Trophoblast cell (in vitro differentiated cells and primary cell): ENCODE results near the gene AGBL4. TPM values are rescaled to one million over a fixed set of nuclear protein-coding genes. Genes with fewer than 3 reads are reported as not detected.

ENCODE experiments used
- DNase-seq, 2 donors: peaks; one replicate each; pipeline ENCODE4 v3.0.0-alpha.2; 2016
- H2AFZ ChIP-seq: 2 replicates; pipeline ENCODE4 v1.6.1; 2013; ENCODE audit warnings: low read length, moderate library complexity, mild to moderate bottlenecking; ENCODE audit not compliant: insufficient read depth, poor library complexity
- H2AK5ac ChIP-seq: 2 replicates; pipeline ENCODE4 v1.6.1; 2013; ENCODE audit warnings: mild to moderate bottlenecking, low read length
- H2BK120ac ChIP-seq: 2 replicates; pipeline ENCODE4 v1.6.1; 2013; ENCODE audit warnings: low read length, mild to moderate bottlenecking, moderate library complexity; ENCODE audit not compliant: insufficient read depth, poor library complexity
- H2BK12ac ChIP-seq: 2 replicates; pipeline ENCODE4 v1.6.1; 2013; ENCODE audit warnings: mild to moderate bottlenecking, low read length, moderate library complexity
- H2BK5ac ChIP-seq: 2 replicates; pipeline ENCODE4 v1.6.1; 2013; ENCODE audit warnings: low read length, low read depth, moderate library complexity, mild to moderate bottlenecking; ENCODE audit not compliant: poor library complexity
- H3K14ac ChIP-seq: 2 replicates; pipeline ENCODE4 v1.6.1; 2013; ENCODE audit warnings: mild to moderate bottlenecking, low read length
- H3K18ac ChIP-seq: 2 replicates; pipeline ENCODE4 v1.6.1; 2013; ENCODE audit warnings: mild to moderate bottlenecking, low read length
- H3K23ac ChIP-seq: 2 replicates; pipeline ENCODE4 v1.6.1; 2013; ENCODE audit warnings: low read length
- H3K27ac ChIP-seq: 2 replicates; pipeline ENCODE4 v1.5.1; 2013; ENCODE audit warnings: low read depth, mild to moderate bottlenecking, inconsistent platforms, low read length, moderate library complexity
- H3K27me3 ChIP-seq: 2 replicates; pipeline ENCODE4 v1.6.1; 2013; ENCODE audit warnings: inconsistent platforms, mild to moderate bottlenecking, low read length, moderate library complexity; ENCODE audit not compliant: insufficient read depth
- H3K36me3 ChIP-seq, 2 experiments: 1 replicate in 1 of 2; 2 replicates in 1 of 2; pipeline ENCODE4 v1.6.1; 2013; ENCODE audit warnings: low read length in 2 of 2, mild to moderate bottlenecking in 2 of 2, moderate library complexity in 1 of 2; ENCODE audit not compliant: insufficient read depth in 2 of 2, control insufficient read depth in 1 of 2
- H3K4ac ChIP-seq: 2 replicates; pipeline ENCODE4 v1.6.1; 2013; ENCODE audit warnings: low read depth, mild to moderate bottlenecking, low read length, moderate library complexity
- H3K4me1 ChIP-seq, 2 experiments: 1 replicate in 1 of 2; 2 replicates in 1 of 2; pipeline ENCODE4 v1.6.1; 2013; ENCODE audit warnings: low read length in 2 of 2, mild to moderate bottlenecking in 2 of 2, moderate library complexity in 1 of 2; ENCODE audit not compliant: insufficient read depth in 2 of 2, control insufficient read depth in 1 of 2
- H3K4me2 ChIP-seq: 2 replicates; pipeline ENCODE4 v1.6.1; 2013; ENCODE audit warnings: inconsistent platforms, mild to moderate bottlenecking, low read length, moderate library complexity
- H3K4me3 ChIP-seq: 2 replicates; pipeline ENCODE4 v1.5.1; 2013; ENCODE audit warnings: mild to moderate bottlenecking, low read depth, low read length, inconsistent platforms
- H3K79me1 ChIP-seq: one replicate; pipeline ENCODE4 v1.6.1; 2013; ENCODE audit warnings: low read length
- H3K79me2 ChIP-seq: 2 replicates; pipeline ENCODE4 v1.6.1; 2013; ENCODE audit warnings: low read length, mild to moderate bottlenecking; ENCODE audit not compliant: control insufficient read depth, insufficient read depth, poor library complexity
- H3K9ac ChIP-seq: 2 replicates; pipeline ENCODE4 v1.6.1; 2013; ENCODE audit warnings: mild to moderate bottlenecking, low read length
- H3K9me3 ChIP-seq: 2 replicates; pipeline ENCODE4 v1.6.1; 2013; ENCODE audit warnings: low read depth, mild to moderate bottlenecking, control low read depth, inconsistent platforms, low read length; ENCODE audit not compliant: insufficient read depth
- H4K12ac ChIP-seq: 2 replicates; pipeline ENCODE4 v1.6.1; 2013; ENCODE audit warnings: low read depth, mild to moderate bottlenecking, low read length, moderate library complexity
- H4K8ac ChIP-seq: 2 replicates; pipeline ENCODE4 v1.6.1; 2013; ENCODE audit warnings: low read depth, mild to moderate bottlenecking, low read length, moderate library complexity
- H4K91ac ChIP-seq: one replicate; pipeline ENCODE4 v1.6.1; 2013; ENCODE audit warnings: low read depth, mild to moderate bottlenecking, low read length, moderate library complexity
- WGBS: extraction: QIAGEN DNeasy Blood & Tissue Kit; methylation state at CpG from one replicate; pipeline ENCODE4 v1.1.7; 2013; ENCODE audit warnings: missing lambda C conversion rate; ENCODE audit not compliant: insufficient read length, insufficient coverage; ENCODE audit errors: extremely low coverage; 5-methylcytosine and 5-hydroxymethylcytosine counted together
- polyA plus RNA-seq: library from polyadenylated mRNA; stranded (reverse); fragments of 200-250 nt; gene quantifications from 2 replicates; pipeline ENCODE4 v1.2.3, GENCODE V29; 2013

Gene AGBL4
- polyA plus RNA-seq, result 0.07 and 0.08 TPM in 2 replicates

DNA sequence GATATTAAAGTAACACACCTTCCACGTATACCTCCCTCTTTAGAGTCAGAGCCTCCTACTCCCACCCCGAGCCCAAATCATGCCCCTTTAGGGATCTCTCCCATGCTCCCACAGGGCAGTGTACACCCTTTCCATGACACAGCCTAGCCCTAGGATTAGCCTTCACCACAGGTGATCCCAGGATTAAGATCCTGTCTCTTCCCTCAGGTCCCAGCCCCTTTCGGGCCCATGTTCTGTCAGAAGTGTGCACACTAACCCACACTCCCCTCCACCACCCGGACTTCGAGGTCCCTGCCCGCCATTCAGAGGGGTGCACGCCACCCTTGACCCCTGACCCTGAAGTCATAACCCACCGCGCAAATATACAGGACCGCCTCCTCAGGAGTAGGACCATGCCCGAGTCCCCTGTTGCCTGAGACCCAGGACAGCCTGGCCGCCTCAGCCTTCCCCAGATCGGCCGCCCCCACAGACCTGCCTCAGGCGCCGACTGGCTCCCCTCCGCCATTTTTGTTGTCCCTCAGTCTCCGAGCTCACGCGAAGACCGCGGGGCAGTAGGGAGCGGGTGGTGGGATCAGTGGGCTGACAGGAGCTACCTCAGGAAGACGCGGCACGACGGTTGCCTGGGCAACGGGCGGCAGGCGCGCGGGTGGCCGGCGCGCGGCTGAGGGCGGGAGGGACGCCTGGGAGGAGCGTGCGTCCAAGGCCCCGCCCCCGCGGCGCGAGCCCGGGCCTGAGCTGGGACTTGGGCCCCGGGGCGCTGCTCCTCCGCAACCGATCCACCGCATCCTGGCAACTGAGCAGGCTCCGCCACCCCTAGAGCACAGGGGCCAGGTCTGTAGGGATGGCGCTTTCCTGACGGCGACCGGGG lies at the start of gene AGBL4:
Gene AGBL4, minus strand, starts transcription at position 663 of the 868 bp plus-strand sequence.
- H3K23ac ChIP-seq, result no peak within 1 kb of the TSS
- H4K8ac ChIP-seq, result peak within 1 kb of the TSS; percentile 41
- H3K9me3 ChIP-seq, result peaks cover 4% of the 10 kb centered on the region
- peaks cover 4 to 7% of the 10 kb centered on the region in 2 experiments for H3K4me1 ChIP-seq
- no peak within 1 kb of the TSS for H3K27ac ChIP-seq
- WGBS, result no CpG with 5 or more reads among the region's 56 CpGs
- no peaks in the 10 kb centered on the region for H3K79me1 ChIP-seq
- H2AK5ac ChIP-seq, result no peak within 1 kb of the TSS
- no peak within 1 kb of the TSS for H2BK5ac ChIP-seq
- no peak within 1 kb of the TSS for H2BK12ac ChIP-seq
- no peak within 1 kb of the TSS for H4K91ac ChIP-seq
- H3K4me2 ChIP-seq, result peak within 1 kb of the TSS; percentile 65
- H3K9ac ChIP-seq, result no peak within 1 kb of the TSS
- no peak within 1 kb of the TSS for H3K4ac ChIP-seq
- H3K14ac ChIP-seq, result no peak within 1 kb of the TSS
- peak within 1 kb of the TSS; percentile 41 for H3K4me3 ChIP-seq
- DNase-seq, result peak; percentile 33 to 59
- no peak within 1 kb of the TSS for H4K12ac ChIP-seq
- no peaks in the 10 kb centered on the region for H3K27me3 ChIP-seq
- no peak within 1 kb of the TSS for H3K18ac ChIP-seq
- H3K36me3 ChIP-seq, result no peaks in the 10 kb centered on the region
- peak within 1 kb of the TSS; percentile 20 for H2AFZ ChIP-seq
- no peaks in the 10 kb centered on the region for H3K79me2 ChIP-seq
- no peak within 1 kb of the TSS for H2BK120ac ChIP-seq

DNA sequence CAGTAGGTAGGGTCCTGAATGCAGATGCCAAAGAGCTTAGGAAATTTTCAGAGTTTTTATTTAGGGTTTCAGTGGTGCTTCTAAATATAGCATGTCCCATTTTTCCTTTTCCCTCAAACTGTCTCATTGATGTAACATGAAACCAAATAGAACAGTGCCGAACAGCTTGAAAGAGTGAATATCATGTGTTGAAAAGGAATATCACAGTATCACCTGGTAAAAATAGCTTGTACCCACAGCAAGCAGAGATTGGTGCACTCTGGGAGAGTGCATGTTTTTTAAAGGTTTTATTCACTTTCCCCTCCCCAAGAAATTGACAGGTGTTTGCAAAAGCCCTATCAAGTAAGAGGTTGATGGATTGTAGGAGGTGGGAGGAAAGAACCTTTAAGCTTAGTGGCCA lies 43.1 kb upstream of the AGBL4 start:
- H3K4ac ChIP-seq, result no peak overlapping the region
- H3K79me1 ChIP-seq, result no peaks in the 10 kb centered on the region
- no peak overlapping the region for H3K9ac ChIP-seq
- no peak overlapping the region for H2AK5ac ChIP-seq
- H4K12ac ChIP-seq, result no peak overlapping the region
- WGBS, result no CpG with 5 or more reads among the region's 1 CpG
- H2AFZ ChIP-seq, result no peak overlapping the region
- no peaks in the 10 kb centered on the region for H3K4me1 ChIP-seq
- H2BK120ac ChIP-seq, result no peak overlapping the region
- H3K14ac ChIP-seq, result no peak overlapping the region
- no peak overlapping the region for H3K4me3 ChIP-seq
- H4K91ac ChIP-seq, result no peak overlapping the region
- H3K79me2 ChIP-seq, result no peaks in the 10 kb centered on the region
- peaks cover 1% of the 10 kb centered on the region for H3K9me3 ChIP-seq
- H3K36me3 ChIP-seq, result no peaks in the 10 kb centered on the region
- no peak overlapping the region for H4K8ac ChIP-seq
- H3K23ac ChIP-seq, result no peak overlapping the region
- H2BK5ac ChIP-seq, result no peak overlapping the region
- DNase-seq, result no peak
- no peak overlapping the region for H2BK12ac ChIP-seq
- no peaks in the 10 kb centered on the region for H3K27me3 ChIP-seq
- H3K4me2 ChIP-seq, result no peak overlapping the region
- H3K27ac ChIP-seq, result no peak overlapping the region
- no peak overlapping the region for H3K18ac ChIP-seq

DNA sequence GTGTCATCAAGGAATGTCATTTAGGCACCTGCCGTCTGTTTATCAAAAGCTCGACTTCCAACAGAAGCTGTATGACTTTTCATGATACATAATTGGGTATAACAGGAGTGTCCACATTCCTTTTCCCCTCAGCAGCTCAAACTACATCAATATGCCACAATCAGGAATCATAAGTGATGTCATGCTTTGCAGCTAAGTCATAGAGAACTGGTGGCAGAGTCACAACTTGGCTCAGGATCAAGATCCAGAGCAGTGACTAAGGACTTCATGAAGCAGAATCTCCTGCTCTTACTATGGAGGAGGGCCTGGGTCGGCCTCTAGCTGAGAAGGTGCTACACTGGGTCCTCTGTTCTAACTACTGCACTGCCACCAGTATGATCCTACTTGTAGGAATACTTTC lies 36.5 kb upstream of the AGBL4 start:
- Histone ChIP-seq H3K27me3 (no peaks in the 10 kb centered on the region), H3K4me1 (no peaks in the 10 kb centered on the region), H3K79me2 (no peaks in the 10 kb centered on the region), H3K18ac (no peak overlapping the region), H3K23ac (no peak overlapping the region), H3K79me1 (no peaks in the 10 kb centered on the region), H2AFZ (no peak overlapping the region), H3K4me2 (no peak overlapping the region), H3K36me3 (no peaks in the 10 kb centered on the region), H2BK120ac (no peak overlapping the region), H3K14ac (no peak overlapping the region), H3K9ac (no peak overlapping the region), H3K4me3 (no peak overlapping the region), H3K9me3 (no peaks in the 10 kb centered on the region), H4K12ac (no peak overlapping the region), H3K27ac (no peak overlapping the region), H2BK5ac (no peak overlapping the region), H4K8ac (no peak overlapping the region), H3K4ac (no peak overlapping the region), H2BK12ac (no peak overlapping the region), H4K91ac (no peak overlapping the region), H2AK5ac (no peak overlapping the region)
- WGBS, result no CpG with 5 or more reads among the region's 3 CpGs
- peak; percentile 25 to 29 for DNase-seq

DNA sequence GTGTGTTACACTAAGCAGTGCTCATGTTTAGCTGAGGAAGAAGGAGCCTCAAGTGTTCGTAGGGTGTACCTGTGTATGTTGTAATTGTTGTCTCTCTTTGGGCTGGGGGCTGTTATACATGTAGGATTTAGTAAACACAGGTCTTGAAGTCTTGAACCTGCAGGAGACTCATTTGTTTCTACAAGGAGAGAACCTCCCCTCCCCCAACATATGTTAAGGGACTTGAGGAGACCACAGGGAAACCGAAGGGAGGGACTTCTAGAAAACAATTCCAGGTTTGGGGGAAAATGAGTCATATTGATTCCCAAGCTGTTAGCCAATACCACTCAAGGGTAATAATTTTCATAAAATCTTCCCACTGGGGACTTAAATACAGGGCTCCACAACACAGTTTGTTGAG lies 25.0 kb upstream of the AGBL4 start:
- no peak overlapping the region for H2BK120ac ChIP-seq
- no peak overlapping the region for H3K23ac ChIP-seq
- no peak overlapping the region for H2AK5ac ChIP-seq
- peaks cover 12% of the 10 kb centered on the region for H3K27me3 ChIP-seq
- no peaks in the 10 kb centered on the region for H3K79me2 ChIP-seq
- no peak overlapping the region for H2BK12ac ChIP-seq
- H3K36me3 ChIP-seq, result no peaks in the 10 kb centered on the region
- no peak overlapping the region for H3K14ac ChIP-seq
- no peaks in the 10 kb centered on the region for H3K79me1 ChIP-seq
- H4K12ac ChIP-seq, result no peak overlapping the region
- no peaks in the 10 kb centered on the region for H3K9me3 ChIP-seq
- peak overlapping the region; percentile 84 for H3K4me2 ChIP-seq
- DNase-seq, result no peak
- WGBS, result no CpG with 5 or more reads among the region's 2 CpGs
- no peak overlapping the region for H3K4ac ChIP-seq
- H3K9ac ChIP-seq, result no peak overlapping the region
- no peak overlapping the region for H3K4me3 ChIP-seq
- peaks cover 6 to 9% of the 10 kb centered on the region in 2 experiments for H3K4me1 ChIP-seq
- H4K91ac ChIP-seq, result no peak overlapping the region
- no peak overlapping the region for H3K27ac ChIP-seq
- H4K8ac ChIP-seq, result no peak overlapping the region
- H2AFZ ChIP-seq, result peak overlapping the region; percentile 45
- no peak overlapping the region for H3K18ac ChIP-seq
- no peak overlapping the region for H2BK5ac ChIP-seq
